Effector memory CD8-positive, alpha-beta T cell (primary cell): Measurements from ENCODE around the gene FAM3C.
A peak's percentile ranks its signal among the peaks of the same experiment; 100 is the strongest.

Experiments
- ATAC-seq: fragments of 150-1000 bp; cut with Tn5 transposase; replicated peaks from 2 replicates; pipeline ENCODE4 v1.10.0; 2021; ENCODE audit warnings: mild to moderate bottlenecking, moderate library complexity
- DNase-seq, 3 experiments: peaks; one replicate each; pipeline ENCODE4 v3.0.0; 2021
- H3K27ac Mint-ChIP-seq, 2 donors: one replicate each; pipeline ENCODE4 v1.8.0; 2022; ENCODE audit warnings: mild to moderate bottlenecking in 2 of 2, mixed read lengths in 2 of 2, moderate library complexity in 2 of 2
- H3K27me3 Mint-ChIP-seq, 2 donors: one replicate each; pipeline ENCODE4 v1.8.0; 2022; ENCODE audit warnings: mixed read lengths in 2 of 2
- H3K36me3 Mint-ChIP-seq: one replicate; pipeline ENCODE4 v1.8.0; 2022; ENCODE audit warnings: mild to moderate bottlenecking, moderate library complexity, mixed read lengths; ENCODE audit not compliant: insufficient read depth
- H3K4me1 Mint-ChIP-seq, 2 donors: one replicate each; pipeline ENCODE4 v1.8.0; 2022; ENCODE audit warnings: low read depth in 2 of 2, mixed read lengths in 2 of 2
- H3K4me3 Mint-ChIP-seq, 2 donors: one replicate each; pipeline ENCODE4 v1.8.0; 2022; ENCODE audit warnings: mild to moderate bottlenecking in 2 of 2, mixed read lengths in 2 of 2, moderate library complexity in 2 of 2
- H3K9me3 Mint-ChIP-seq, 2 donors: one replicate each; pipeline ENCODE4 v1.8.0; 2022; ENCODE audit warnings: mixed read lengths in 2 of 2

The FAM3C gene

DNA sequence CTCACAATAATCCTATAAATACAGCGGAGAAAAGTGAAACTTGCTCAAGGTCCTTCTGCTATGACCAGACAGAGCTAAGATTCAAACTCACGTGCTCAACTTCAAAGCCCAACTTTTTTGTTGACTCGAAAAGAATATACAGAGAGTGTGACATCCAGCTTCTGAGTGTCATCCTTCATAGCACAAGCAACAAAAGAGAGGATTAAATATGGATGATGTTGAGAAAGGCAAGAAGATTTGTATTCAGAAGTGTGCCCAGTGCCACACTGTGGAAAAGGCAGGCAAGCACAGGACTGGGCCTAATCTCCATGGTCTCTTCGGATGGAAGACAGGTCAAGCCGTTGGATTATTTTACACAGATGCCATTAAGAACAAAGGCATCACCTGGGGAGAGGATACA, 2.1 kb upstream of the FAM3C start:
- Mint-ChIP-seq H3K4me1 (peaks cover 3 to 4% of the 10 kb centered on the region in 2 donors), H3K9me3 (no peaks in the 10 kb centered on the region), H3K27me3 (no peaks in the 10 kb centered on the region), H3K27ac (no peak overlapping the region), H3K4me3 (no peak overlapping the region), H3K36me3 (peaks cover 9% of the 10 kb centered on the region)
- DNase-seq (no peak), ATAC-seq (no peak)

- H3K4me3 Mint-ChIP-seq: no peak overlapping the region
- DNase-seq (no peak), ATAC-seq (no peak)
- no peaks in the 10 kb centered on the region for H3K27me3 Mint-ChIP-seq
- no peaks in the 10 kb centered on the region for H3K9me3 Mint-ChIP-seq
- no peak overlapping the region for H3K27ac Mint-ChIP-seq
- peaks cover 9% of the 10 kb centered on the region for H3K36me3 Mint-ChIP-seq
- peaks cover 3 to 4% of the 10 kb centered on the region in 2 donors for H3K4me1 Mint-ChIP-seq
Measured at GRCh38 chr7:121397822-121398221, 1.7 kb upstream of the FAM3C start.

DNA sequence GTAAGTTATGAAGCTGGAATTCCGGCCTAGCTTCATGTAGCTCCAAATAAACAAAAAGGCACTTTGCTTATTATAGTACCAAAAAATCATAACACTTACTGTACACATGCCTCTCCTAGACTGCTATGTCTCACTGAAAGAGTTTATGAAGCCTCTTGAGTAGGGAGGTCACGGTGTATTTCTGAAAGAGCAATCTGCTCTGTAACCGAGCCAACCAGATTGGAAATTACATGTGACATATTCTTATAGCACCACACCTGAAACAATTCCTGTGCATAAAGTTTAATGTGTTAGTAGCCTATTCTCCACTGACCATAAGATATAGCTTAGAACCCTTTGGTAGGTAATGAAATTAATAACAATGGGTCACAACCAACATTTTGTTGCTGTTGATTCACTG, 1.3 kb upstream of the FAM3C start:
- Mint-ChIP-seq H3K4me3 (peak overlapping the region; percentile 82 to 84), H3K27ac (no peak overlapping the region), H3K4me1 (peaks cover 3 to 8% of the 10 kb centered on the region in 2 donors), H3K9me3 (no peaks in the 10 kb centered on the region), H3K36me3 (peaks cover 9% of the 10 kb centered on the region), H3K27me3 (no peaks in the 10 kb centered on the region)
- ATAC-seq (no peak), DNase-seq (no peak)

DNA sequence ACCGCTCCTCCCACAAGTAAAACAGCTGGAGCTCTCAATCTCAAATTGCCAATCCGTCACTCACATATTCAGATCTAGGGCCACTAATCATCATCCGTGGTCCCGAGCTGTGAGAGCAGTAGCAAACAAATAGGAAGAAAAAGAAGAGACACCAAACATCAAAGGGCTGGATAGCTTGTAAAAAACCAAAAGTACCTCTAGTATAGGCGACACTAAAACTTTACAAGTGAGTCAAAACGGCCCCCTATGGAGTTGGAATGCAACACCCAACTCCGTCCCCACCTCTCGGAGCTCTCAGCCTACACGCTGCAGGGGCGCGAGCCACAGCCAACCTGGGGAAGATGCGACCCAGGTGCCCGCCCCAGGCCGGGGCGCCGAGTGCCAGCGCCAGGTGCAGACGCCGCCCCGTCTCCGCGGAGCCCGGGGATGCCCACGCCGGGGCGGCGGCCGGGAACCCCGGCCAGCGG, 581 bp downstream of the FAM3C start:
- peaks cover 18 to 22% of the 10 kb centered on the region in 2 donors for H3K4me1 Mint-ChIP-seq
- peak; percentile 69 for ATAC-seq
- DNase-seq: peak; percentile 37 to 52 (median 38)
- peaks cover 13% of the 10 kb centered on the region for H3K36me3 Mint-ChIP-seq
- H3K4me3 Mint-ChIP-seq: peak overlapping the region; percentile 82 to 84
- H3K27me3 Mint-ChIP-seq: no peaks in the 10 kb centered on the region
- peak overlapping the region; percentile 51 to 70 for H3K27ac Mint-ChIP-seq
- H3K9me3 Mint-ChIP-seq: no peaks in the 10 kb centered on the region

- ATAC-seq (no peak), DNase-seq (no peak)
- Mint-ChIP-seq H3K4me3 (peak overlapping the region in 1 of 2 donors; percentile 84), H3K27me3 (no peaks in the 10 kb centered on the region), H3K4me1 (peaks cover 26 to 29% of the 10 kb centered on the region in 2 donors), H3K27ac (peak overlapping the region in 1 of 2 donors; percentile 70), H3K36me3 (peaks cover 13% of the 10 kb centered on the region), H3K9me3 (no peaks in the 10 kb centered on the region)
Measured at GRCh38 chr7:121394709-121395140, 1.4 kb downstream of the FAM3C start.

- DNase-seq (no peak), ATAC-seq (no peak)
- H3K9me3 Mint-ChIP-seq: no peaks in the 10 kb centered on the region
- peaks cover 13% of the 10 kb centered on the region for H3K36me3 Mint-ChIP-seq
- peaks cover 33 to 35% of the 10 kb centered on the region in 2 donors for H3K4me1 Mint-ChIP-seq
- no peak overlapping the region for H3K4me3 Mint-ChIP-seq
- H3K27ac Mint-ChIP-seq: peak overlapping the region in 1 of 2 donors; percentile 32
- no peaks in the 10 kb centered on the region for H3K27me3 Mint-ChIP-seq
Measured at GRCh38 chr7:121393005-121393366, 3.1 kb downstream of the FAM3C start.

GRCh38 chr7:121392277-121393004, 3.7 kb downstream of the FAM3C start:
- H3K4me1 Mint-ChIP-seq: peaks cover 33 to 35% of the 10 kb centered on the region in 2 donors
- DNase-seq: no peak
- no peaks in the 10 kb centered on the region for H3K9me3 Mint-ChIP-seq
- peaks cover 13% of the 10 kb centered on the region for H3K36me3 Mint-ChIP-seq
- no peak overlapping the region for H3K4me3 Mint-ChIP-seq
- no peak for ATAC-seq
- H3K27ac Mint-ChIP-seq: peak overlapping the region; percentile 5 to 32
- H3K27me3 Mint-ChIP-seq: no peaks in the 10 kb centered on the region

DNA sequence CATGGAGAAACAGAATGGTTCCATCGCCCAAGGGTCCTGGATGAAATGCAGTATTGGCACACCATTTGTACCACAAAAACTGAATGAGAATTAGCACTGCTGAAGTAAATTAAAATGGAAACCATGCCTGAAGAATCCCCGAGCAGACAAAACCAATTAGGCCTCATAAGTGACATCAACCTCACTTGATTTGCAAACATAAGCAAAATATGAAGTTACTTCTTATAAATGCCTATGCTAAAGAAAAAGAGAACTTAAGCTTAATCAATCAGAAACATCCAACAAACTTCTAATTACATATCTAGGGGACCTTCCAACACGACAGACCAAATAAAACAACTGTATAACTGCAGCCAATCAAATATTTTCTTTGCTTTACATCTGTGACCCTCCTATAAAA, 4.4 kb downstream of the FAM3C start:
- Mint-ChIP-seq H3K27me3 (no peaks in the 10 kb centered on the region), H3K27ac (peak overlapping the region in 1 of 2 donors; percentile 32), H3K4me3 (no peak overlapping the region), H3K9me3 (no peaks in the 10 kb centered on the region), H3K4me1 (peaks cover 33 to 35% of the 10 kb centered on the region in 2 donors), H3K36me3 (peaks cover 13% of the 10 kb centered on the region)
- ATAC-seq (no peak), DNase-seq (no peak)

GRCh38 chr7:121390617-121391016, 5.5 kb downstream of the FAM3C start:
- peaks cover 39 to 43% of the 10 kb centered on the region in 2 donors for H3K4me1 Mint-ChIP-seq
- H3K27ac Mint-ChIP-seq: no peak overlapping the region
- peaks cover 7% of the 10 kb centered on the region for H3K36me3 Mint-ChIP-seq
- H3K27me3 Mint-ChIP-seq: no peaks in the 10 kb centered on the region
- H3K4me3 Mint-ChIP-seq: no peak overlapping the region
- H3K9me3 Mint-ChIP-seq: no peaks in the 10 kb centered on the region
- DNase-seq (no peak), ATAC-seq (no peak)

DNA sequence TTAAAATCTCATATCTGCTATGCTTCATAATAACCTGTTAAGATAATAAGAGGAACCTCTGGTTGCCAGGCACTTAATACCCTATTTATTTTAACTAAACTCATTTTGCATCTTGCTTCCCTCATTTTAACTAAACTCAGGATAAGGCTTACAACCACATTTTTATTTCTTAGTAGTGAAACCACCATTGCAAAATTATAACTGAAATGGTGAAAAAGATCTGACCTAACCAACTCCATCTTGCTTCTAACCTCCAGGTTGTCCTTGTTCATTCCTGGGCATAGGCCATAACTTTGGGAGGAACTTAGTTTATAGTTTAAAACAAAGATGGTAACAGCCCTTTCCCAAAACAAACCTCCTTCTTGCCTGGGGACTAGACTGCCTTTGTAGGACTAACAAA, 6.0 kb downstream of the FAM3C start:
- H3K4me3 Mint-ChIP-seq: no peak overlapping the region

GRCh38 chr7:121388950-121389349, 7.2 kb downstream of the FAM3C start:
- ATAC-seq (no peak), DNase-seq (no peak)
- Mint-ChIP-seq H3K4me3 (no peak overlapping the region), H3K4me1 (peaks cover 47 to 50% of the 10 kb centered on the region in 2 donors), H3K9me3 (no peaks in the 10 kb centered on the region), H3K27me3 (no peaks in the 10 kb centered on the region), H3K27ac (peak overlapping the region; percentile 35 to 59), H3K36me3 (peaks cover 4% of the 10 kb centered on the region)

More for the DNA sequence above, 6.0 kb downstream of the FAM3C start:
- H3K4me1 Mint-ChIP-seq: peaks cover 42 to 46% of the 10 kb centered on the region in 2 donors
- H3K36me3 Mint-ChIP-seq: peaks cover 4% of the 10 kb centered on the region
- DNase-seq (no peak), ATAC-seq (no peak)
- no peaks in the 10 kb centered on the region for H3K27me3 Mint-ChIP-seq
- H3K27ac Mint-ChIP-seq: peak overlapping the region in 1 of 2 donors; percentile 59
- no peaks in the 10 kb centered on the region for H3K9me3 Mint-ChIP-seq

DNA sequence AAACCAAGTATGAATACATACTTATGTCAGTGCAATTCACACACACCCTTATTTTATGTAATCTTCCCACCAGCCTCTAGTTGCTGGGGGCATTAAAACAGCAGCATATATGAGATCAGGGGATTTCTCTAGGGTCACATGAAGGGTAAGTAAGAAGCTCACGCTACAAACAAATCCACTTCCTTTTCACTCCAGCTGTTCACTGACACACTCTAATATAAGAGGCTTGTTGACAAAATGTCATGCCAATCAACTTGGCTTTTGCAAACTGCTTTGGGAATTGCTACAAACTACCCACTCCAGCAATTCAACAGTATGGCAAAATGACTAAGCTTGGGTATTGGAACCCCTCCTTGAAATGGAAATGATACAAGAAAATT, 10.3 kb downstream of the FAM3C start:
- H3K9me3 Mint-ChIP-seq: no peaks in the 10 kb centered on the region
- DNase-seq: no peak
- H3K27ac Mint-ChIP-seq: peak overlapping the region in 1 of 2 donors; percentile 36
- H3K27me3 Mint-ChIP-seq: no peaks in the 10 kb centered on the region
- H3K36me3 Mint-ChIP-seq: no peaks in the 10 kb centered on the region
- H3K4me3 Mint-ChIP-seq: no peak overlapping the region
- peak; percentile 94 for ATAC-seq
- H3K4me1 Mint-ChIP-seq: peaks cover 29 to 44% of the 10 kb centered on the region in 2 donors

GRCh38 chr7:121385056-121385799, 10.9 kb downstream of the FAM3C start:
- Mint-ChIP-seq H3K27ac (peak overlapping the region; percentile 30 to 36), H3K9me3 (no peaks in the 10 kb centered on the region), H3K27me3 (no peaks in the 10 kb centered on the region), H3K4me3 (no peak overlapping the region), H3K36me3 (no peaks in the 10 kb centered on the region), H3K4me1 (peaks cover 27 to 41% of the 10 kb centered on the region in 2 donors)
- DNase-seq (no peak), ATAC-seq (no peak)

- Mint-ChIP-seq H3K9me3 (no peaks in the 10 kb centered on the region), H3K4me3 (no peak overlapping the region), H3K36me3 (no peaks in the 10 kb centered on the region), H3K27me3 (no peaks in the 10 kb centered on the region), H3K27ac (peak overlapping the region; percentile 27 to 30), H3K4me1 (peaks cover 23 to 33% of the 10 kb centered on the region in 2 donors)
- ATAC-seq (no peak), DNase-seq (no peak)
Measured at GRCh38 chr7:121384265-121384664, 11.8 kb downstream of the FAM3C start.
